HG02588 (cell line): Measurements from ENCODE around the gene EFCAB7.

ENCODE experiments used
- ATAC-seq: cut with Tn5 transposase; IDR thresholded peaks from one replicate; pipeline ENCODE4 v1.9.1; 2021; ENCODE audit warnings: mild to moderate bottlenecking, moderate library complexity; ENCODE audit not compliant: unreplicated experiment

Gene EFCAB7

DNA sequence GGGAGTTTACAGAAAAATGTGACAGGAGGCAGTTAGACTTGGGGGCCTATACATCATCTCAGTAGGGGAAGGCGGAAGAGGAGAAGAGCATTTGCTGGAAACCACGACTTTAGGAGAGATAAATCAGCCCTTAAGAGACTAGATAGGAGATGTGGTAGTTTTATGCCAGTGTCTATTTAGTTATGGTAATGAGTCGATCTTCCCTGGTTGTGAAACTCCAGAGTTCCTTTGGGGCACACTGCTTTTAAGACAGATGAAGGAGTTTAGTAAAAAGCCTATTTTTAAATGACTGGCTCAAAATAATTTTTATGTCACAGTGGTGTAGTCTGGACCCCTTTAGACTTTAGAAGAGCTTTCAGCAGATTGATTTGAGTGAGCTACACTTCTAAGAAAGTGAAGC lies 77.7 kb downstream of the EFCAB7 start:
- ATAC-seq = no peak

DNA sequence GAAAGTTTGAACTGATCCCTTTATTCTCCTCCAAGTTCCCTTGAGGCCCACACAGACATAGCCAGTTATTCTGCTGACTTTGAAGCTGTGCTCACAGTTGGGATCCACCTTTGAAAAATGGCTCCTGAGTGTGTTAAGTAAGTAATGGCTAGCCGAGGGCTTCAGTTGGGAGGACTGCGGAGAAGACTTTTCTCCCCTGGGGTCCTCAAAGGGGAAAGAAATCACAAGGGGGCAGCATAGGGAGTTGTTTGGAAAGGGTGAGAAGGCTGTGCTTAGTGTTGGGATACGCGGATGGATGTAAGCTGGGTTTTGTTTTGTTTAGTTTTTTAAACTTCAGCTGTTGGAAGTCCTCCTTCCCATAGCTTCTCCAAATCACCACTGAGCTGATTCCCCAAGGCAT lies 78.1 kb downstream of the EFCAB7 start:
- no peak for ATAC-seq

DNA sequence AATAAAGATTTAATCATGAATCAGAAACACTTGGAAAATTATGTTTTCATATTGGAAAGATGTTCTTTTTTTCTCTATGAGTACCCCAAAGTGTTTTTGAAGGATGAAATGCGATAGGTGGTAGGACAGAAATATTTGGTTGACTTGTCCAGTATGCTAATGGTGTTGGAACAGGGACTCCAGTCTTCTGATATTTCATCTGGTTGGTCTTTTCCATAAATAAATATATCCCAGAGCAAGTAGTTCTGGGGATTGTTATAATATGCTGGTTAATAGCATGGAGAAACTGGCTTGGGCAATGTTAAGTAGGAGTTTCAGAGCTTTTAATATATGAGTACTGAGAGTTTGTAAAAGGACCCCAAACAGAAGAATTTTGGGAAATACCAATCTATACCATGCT lies 78.6 kb downstream of the EFCAB7 start:
- no peak for ATAC-seq

DNA sequence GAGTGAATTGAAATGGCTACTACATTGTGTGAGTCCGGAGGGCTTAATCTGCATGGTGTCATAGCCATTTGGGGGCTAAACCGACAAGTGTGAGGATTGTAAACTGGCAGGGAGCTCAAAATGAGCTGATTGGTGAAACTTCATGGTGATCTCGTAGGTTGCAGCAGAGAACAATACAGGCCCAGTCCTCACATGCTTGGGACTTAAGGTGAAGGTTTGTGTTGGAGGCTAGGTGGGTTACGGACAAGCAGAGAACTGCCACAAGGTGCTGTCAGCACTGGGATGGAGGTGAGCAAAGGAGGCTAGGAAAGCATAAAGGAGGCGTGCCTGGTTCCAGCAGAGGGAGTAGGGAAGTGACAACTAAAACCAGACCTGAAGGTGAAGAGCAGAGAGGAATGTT lies 79.3 kb downstream of the EFCAB7 start:
- no peak for ATAC-seq

DNA sequence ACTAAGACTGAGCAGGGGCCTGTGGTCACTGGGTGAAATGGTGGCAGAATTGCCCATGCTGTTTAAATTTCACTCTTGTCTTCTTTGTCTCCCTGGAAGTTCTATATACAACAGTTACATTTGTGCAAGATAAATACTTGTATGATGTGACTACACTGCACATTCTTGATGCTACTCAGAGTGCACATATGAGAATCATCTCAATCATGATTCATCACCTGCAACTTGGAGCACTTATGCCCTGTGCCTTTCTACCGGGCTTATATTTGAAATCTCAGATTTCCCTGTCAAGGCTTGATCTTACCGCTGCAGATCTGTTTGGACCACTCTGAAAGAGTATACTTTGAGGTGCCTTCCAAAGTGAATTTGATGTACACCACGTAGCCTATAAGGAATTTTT lies 80.5 kb downstream of the EFCAB7 start:
- no peak for ATAC-seq

DNA sequence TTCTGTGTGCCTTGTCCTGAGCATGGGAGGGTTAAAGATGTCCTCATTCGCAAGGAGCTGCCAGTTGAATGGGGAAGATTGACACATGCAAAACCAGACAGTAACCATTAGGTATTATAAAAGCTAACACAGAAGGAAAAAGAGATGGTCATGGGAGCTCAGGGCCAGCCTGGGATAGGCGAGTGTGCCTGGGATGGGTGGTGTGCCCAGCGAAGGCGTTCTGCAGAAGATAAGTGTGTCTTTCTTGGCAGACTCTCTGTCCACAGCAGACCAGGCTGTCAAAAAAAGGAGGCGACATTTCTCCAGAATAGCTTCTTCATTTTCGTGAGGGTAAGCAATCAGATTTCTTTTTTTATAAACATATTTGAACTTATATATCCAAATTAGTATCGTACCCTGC lies 84.0 kb downstream of the EFCAB7 start:
- no peak for ATAC-seq

DNA sequence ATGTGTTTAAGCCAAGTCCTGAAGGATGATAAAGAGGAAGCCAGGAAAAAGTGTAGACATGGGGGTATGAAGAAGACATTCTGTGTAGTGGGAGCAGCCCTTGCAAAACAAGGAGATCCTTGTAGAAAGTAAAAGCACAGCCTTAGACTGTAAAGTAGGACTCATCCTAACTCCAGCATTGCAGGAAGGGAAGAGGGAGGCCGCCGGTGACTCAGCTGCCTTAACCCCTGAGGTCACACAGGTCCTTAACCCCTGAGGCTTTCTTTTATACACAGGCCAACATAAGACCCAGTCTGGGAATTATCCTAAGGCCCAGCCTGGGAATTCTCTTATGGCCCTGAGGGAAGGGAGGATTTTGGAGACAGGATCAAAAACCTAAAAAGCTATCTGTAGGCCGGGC lies 87.9 kb downstream of the EFCAB7 start:
- ATAC-seq = no peak

DNA sequence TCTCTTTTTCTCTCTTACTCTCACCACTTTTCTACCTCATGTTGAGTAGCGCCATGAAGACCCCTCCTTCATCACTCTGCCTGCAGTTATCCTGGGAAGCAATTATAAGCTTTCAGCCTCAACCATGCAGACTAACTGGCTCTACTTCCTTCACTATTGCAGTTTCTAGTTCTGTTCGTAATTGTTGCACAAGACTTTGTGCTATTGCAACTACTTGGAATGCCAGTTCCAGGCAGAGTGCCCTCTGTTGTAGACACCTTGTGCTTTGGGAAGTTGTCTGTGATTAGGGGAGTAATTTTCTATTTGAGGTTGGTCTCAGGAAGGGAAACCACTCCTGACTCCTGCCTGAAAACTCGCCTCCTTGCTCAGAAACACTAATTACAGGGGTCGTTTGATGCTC lies 89.2 kb downstream of the EFCAB7 start:
- ATAC-seq = no peak

DNA sequence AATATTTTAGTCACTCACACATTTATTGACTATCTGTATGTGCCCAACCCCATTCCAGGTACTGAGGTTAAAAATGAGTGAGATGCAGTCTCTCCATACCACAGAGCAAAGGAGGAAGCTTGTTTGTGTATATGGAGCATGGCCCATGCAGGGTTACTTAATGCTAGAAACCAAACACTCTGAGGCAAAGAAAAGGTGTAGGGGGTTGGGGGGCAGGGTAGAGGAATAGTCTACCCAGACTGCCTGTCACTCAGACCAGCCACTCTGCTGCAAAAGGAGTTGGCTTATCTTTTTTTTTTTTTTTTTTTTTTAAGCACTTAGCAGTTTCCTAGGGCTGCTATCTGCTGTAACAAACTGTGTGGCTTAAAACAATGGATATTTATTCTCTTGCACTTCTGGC lies 89.6 kb downstream of the EFCAB7 start:
- ATAC-seq = no peak

DNA sequence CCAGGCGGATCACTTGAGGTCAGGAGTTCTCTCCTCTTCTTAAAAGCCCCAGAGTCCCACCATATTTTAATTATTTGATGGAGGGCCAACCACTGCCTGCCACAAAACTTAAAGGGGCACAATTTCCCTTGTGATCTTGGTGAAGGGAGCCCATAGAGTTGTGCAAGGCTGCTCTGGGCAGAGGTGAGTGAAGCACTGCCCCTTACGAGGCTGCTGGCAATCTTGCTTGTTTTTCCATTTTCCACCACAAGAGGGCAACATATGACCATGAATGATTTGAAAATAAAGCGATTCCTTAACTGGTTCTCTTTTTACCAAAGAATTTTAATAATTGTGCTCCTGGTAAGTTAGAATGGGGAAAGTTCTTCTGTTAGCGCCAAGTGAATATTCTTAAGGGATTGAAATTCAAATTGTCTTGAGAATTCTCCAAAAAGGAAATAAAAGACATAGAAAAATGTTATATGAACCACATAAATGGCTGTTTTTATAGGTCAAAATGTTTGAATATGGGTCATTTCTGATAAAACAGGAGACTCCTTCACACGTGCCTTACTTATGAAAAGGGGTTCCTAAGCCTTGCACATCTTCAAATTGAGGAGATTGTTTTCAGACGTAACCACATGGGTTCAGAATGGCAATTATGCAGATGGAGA lies 92.6 kb downstream of the EFCAB7 start:
- peak; percentile 74 for ATAC-seq

DNA sequence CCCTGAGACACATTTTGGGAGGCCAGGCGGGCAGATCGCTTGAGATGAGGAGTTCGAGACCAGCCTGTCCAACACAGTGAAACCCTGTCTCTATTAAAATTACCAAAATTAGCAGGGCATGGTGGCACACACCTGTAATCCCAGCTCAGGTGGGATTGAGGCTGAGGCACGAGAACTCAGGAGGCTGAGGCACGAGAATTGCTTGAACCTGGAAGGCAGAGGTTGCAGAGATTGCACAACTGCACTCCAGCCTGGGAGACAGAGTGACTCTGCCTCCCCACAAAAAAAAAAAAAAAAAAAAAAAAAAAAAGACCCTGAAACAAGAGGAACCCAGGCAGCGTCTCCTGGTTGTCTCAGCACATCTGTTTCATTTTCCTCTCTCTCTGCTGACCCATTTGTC lies 94.1 kb downstream of the EFCAB7 start:
- no peak for ATAC-seq

DNA sequence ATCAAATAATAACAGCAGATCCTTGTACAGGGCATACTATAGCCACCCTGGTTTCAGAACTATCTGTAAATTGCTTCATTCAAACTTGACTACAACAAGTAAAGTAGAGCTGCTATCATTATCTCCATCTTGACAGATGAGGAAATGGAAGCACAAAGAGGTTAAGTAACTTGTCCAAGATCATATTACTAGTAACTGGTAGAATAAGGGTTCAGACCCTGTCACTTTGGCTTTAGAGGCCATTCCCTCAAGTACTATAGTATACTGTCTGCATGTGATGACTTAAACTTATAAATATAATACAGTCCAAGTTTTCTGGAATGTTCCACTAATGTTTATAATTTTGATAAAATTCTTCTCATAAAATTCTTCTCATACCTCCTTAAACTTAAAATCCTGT lies 94.7 kb downstream of the EFCAB7 start:
- no peak for ATAC-seq

DNA sequence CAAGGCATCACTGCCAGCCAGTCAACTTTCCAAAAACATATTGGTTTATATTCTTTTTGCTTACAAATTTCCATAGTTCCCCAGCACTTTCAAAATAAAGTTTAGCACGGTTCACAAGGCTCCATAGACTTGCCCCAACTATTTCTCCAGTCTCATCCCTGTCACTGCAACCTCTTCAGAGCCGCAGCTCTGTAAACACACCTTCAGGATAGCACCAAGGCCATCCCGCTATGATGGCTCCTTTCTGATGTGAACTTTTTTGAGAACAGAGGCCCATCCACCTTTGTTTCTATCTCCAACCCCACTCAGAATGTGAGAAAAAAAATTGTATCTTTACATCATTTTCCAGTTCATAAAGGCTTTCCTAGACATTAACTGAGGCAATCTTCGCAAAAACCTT lies 96.2 kb downstream of the EFCAB7 start:
- ATAC-seq = no peak

DNA sequence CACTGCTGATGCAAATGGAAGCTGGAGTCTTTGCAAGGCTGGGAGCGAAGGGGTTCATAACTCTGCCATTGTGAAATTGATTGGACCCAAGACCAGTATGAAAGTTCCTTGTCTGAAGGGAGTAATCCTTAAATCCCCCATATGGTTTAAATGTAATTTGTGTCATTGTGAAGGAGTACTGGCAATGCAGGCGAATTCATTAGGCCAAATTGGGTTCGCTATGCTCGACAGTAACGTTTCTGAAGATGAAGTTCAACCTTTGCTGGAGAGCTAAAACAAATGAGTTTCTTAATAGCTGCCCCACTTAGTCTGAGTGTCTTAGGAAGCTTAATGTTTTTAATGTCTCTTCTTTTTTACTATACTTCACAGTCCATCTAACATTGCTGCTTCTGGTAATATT lies 97.3 kb downstream of the EFCAB7 start:
- no peak for ATAC-seq

DNA sequence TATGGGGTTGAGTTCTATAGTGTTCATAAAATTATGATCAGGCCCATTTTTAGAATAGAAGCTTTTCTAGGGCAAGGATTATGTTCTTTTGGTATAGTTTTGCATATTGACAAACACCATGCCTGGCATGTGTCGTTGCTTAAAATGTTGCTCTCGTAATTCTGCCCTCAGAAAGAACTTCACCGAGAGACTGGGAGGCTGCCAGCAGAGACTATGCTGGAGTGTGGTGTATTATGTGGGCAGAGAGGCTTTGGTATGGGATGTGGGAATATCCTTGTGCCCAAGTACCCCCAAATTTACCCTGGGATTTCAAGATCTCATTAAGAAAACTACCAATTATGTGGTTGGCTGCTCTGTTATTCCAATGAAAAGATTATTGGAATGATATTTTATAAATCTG lies 97.8 kb downstream of the EFCAB7 start:
- no peak for ATAC-seq

DNA sequence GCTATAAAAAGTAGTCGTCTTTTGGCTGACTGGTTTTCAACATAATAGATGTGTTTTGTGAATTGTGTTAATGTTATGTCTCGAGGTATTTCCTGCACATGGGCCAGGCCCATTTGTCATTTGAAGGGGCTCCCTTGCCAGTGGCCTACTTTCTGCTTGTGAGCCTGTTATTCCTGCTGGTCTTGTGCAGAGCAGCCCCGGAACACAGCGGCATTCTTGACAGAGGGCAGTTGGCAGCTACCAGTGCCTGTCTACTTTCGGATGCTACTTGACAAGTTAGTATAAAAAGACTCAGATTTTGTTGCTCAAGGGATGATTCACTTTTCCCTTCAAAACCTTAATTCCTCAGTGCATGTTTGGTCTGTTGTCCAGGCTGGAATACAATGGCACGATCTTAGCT lies 98.4 kb downstream of the EFCAB7 start:
- ATAC-seq = no peak
